ENCODE results near the gene IDH3G.

GRCh38 chrX:153740631-153741222 lies 53.4 kb downstream of the IDH3G start:
- TF ChIP-seq, protein P1, sequence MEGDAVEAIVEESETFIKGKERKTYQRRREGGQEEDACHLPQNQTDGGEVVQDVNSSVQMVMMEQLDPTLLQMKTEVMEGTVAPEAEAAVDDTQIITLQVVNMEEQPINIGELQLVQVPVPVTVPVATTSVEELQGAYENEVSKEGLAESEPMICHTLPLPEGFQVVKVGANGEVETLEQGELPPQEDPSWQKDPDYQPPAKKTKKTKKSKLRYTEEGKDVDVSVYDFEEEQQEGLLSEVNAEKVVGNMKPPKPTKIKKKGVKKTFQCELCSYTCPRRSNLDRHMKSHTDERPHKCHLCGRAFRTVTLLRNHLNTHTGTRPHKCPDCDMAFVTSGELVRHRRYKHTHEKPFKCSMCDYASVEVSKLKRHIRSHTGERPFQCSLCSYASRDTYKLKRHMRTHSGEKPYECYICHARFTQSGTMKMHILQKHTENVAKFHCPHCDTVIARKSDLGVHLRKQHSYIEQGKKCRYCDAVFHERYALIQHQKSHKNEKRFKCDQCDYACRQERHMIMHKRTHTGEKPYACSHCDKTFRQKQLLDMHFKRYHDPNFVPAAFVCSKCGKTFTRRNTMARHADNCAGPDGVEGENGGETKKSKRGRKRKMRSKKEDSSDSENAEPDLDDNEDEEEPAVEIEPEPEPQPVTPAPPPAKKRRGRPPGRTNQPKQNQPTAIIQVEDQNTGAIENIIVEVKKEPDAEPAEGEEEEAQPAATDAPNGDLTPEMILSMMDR (IDR thresholded peaks at IDR 0.05 in 4 of 5, conservative IDR thresholded peaks at IDR 0.05 in 1 of 5): no peak
- TF ChIP-seq POLR2A (IDR thresholded peaks at IDR 0.05): no peak
